ENCODE data around the gene BDKRB2.

- no peak for TF ChIP-seq CTCF (conservative IDR thresholded peaks at IDR 0.05; ENCODE audit: low read length)
- no peak for TF ChIP-seq EZH2phosphoT487 (IDR thresholded peaks at IDR 0.05; ENCODE audit: borderline replicate concordance)
Measured at GRCh38 chr14:96167224-96168148, 37.2 kb upstream of the BDKRB2 start.

Measured in Loucy (cell line).